Muscle of arm (tissue), 12 donors: Measurements from ENCODE around the gene STOML1. TPM values are rescaled to one million over a fixed set of nuclear protein-coding genes. Genes with fewer than 3 reads are reported as not detected.

Experiments used
- DNase-seq: peaks from one replicate; pipeline ENCODE4 v3.0.0-alpha.2; 2013
- polyA plus RNA-seq, 12 donors: library from polyadenylated mRNA; unstranded; fragments of 120-200 nt; gene quantifications; one replicate each; pipeline ENCODE4 v1.2.1, GENCODE V29; 2013; ENCODE audit not compliant: insufficient read length in 12 of 12

The STOML1 gene
- polyA plus RNA-seq, 12 donors = 15.4 to 46.2 (median 27.4) TPM; not detected in 1

GRCh38 chr15:74025436-74025835 lies 33.3 kb upstream of the STOML1 start:
- DNase-seq = no peak

- DNase-seq = no peak
Observed at GRCh38 chr15:74024687-74025086, 32.6 kb upstream of the STOML1 start.

DNA sequence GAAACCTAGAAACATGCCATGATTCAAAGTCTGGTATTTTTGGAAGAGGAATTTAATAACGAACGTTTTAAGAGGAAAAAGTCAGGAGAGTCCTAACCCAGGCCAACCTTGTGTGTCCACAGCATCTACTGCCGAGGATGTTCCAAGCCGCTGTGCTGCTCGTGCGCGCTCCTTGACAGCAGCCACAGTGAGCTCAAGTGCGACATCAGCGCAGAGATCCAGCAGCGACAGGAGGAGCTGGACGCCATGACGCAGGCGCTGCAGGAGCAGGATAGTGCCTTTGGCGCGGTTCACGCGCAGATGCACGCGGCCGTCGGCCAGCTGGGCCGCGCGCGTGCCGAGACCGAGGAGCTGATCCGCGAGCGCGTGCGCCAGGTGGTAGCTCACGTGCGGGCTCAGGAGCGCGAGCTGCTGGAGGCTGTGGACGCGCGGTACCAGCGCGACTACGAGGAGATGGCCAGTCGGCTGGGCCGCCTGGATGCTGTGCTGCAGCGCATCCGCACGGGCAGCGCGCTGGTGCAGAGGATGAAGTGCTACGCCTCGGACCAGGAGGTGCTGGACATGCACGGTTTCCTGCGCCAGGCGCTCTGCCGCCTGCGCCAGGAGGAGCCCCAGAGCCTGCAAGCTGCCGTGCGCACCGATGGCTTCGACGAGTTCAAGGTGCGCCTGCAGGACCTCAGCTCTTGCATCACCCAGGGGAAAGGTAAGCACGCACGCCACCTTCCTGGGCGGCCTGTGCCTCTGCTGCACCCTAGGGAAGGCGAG lies 30.8 kb upstream of the STOML1 start:
- DNase-seq = no peak

DNA sequence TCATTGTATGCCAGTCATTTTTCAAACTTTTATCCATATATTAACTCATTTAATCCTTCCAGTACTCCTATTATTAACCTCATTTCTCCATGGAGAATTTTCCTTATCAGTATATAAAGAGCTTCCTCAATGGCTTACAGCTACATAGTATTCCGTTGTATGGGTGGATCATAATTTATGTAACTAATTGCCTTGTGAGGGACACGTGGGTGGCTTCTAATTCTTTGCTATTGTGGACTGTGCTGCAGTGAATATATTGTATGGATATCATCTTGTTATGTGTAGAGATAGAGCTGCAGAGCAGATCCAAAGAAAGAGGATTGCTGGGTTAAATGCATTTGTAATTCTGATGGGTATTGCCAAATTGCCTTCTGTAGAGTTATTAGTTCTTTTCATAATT lies 27.6 kb upstream of the STOML1 start:
- no peak for DNase-seq

GRCh38 chr15:74013374-74013894 lies 21.3 kb upstream of the STOML1 start:
- DNase-seq = no peak

- DNase-seq = no peak
Observed at GRCh38 chr15:74011610-74012009, 19.5 kb upstream of the STOML1 start.

GRCh38 chr15:74010929-74011540 lies 18.9 kb upstream of the STOML1 start:
- no peak for DNase-seq

DNA sequence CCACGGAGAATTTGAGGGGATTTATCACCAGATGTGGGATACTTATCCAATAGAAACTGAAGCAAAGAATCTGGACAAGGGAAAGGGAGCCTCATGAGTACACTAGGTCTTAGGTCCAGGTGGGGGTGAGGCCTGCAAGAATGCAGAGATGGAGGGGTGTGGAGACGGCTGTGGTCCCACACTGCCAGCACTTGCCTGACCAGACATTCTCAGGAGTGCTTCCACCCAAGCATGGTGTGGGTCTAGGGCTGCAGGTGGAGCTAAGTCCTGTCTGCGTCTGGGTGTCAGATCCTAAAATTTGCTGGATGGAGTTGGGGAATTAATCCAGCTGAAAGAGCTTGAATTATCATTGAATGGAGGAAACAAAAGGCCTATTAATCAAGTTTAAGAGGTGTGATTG lies 16.8 kb upstream of the STOML1 start:
- DNase-seq = no peak

DNA sequence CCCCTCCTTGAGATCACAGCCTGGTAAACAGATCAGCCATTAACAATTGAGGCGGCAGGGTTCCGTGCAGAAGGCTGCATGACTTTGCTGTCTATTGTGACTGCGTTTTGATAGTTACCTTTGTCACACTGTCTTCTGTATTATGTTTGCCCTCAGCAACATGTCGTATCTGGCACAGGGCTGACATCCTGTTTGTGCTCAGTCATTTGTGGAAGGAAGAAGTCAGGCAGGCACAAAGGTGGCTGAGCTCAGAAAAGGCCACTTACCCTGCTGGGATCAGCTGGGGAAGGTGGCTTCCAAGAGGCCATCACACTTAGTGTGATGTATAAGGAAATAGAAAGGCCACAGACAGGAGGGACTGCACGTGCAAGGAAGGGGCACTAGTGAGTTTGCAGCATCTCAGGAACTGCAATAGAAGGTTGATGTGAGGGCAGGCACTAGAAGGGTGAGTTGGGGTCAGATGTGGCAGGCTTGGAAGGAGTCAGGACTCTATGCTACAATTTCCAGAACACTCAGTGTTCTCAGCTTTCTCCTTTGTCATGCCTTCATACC lies 15.8 kb upstream of the STOML1 start:
- DNase-seq = no peak

- DNase-seq = no peak
Observed at GRCh38 chr15:74006774-74007639, 14.9 kb upstream of the STOML1 start.

GRCh38 chr15:73997986-73998385 lies 5.9 kb upstream of the STOML1 start:
- DNase-seq = no peak

DNA sequence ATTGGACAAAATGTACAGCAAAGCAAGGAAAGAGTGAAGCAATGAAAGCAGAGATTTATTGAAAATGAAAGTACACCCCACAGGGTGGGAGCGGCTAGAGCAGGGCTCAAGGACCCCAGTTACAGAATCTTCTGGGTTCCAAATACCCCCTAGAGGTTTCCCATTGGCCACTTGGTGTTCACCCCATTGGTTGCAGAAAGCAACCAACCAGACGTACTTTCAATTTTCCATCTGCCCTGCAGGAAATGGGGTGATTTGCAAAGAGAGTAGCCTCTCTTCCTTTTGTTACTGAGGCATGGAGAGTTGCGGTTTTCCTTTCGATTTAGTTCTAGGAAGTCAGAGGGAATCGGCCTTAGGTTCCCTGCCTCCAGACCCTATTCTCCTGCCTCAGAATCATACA lies 4.8 kb upstream of the STOML1 start:
- no peak for DNase-seq

GRCh38 chr15:73996267-73996666 lies 4.2 kb upstream of the STOML1 start:
- DNase-seq = no peak

DNA sequence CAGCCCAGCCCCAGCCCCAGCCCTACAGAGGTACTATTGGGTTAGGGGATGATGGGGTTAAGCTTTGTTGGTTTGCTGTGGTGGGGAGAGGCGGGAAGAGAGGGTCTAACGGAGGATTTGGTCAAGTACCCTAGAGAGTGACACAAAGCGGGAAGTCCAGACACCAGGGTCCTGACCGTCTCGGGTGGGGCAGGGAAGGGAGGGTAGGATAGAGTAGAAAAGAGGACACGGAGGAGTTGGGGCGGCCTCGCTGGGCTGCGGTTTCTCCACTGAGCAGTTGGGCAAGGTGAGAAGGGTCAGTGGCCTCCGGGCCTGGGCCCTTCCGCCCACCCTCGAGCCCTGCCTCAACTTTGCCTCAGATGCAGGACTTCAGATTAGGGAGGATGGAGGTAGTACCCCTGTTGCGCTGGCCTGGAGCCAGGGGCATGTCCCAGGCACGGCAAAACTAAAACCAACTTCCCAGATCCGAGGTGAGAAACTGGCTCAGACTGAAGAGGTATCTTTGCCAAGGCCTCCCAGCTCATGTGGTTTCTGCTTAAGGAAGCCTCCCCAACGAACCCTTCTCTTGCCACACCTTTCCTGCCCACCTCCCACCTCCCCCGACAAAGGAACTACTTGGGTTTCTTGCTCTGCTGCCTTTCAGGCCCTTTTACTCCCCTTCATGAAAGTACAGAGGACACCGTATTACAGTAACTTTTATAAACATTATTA lies 3.0 kb upstream of the STOML1 start:
- peak; percentile 53 for DNase-seq

DNA sequence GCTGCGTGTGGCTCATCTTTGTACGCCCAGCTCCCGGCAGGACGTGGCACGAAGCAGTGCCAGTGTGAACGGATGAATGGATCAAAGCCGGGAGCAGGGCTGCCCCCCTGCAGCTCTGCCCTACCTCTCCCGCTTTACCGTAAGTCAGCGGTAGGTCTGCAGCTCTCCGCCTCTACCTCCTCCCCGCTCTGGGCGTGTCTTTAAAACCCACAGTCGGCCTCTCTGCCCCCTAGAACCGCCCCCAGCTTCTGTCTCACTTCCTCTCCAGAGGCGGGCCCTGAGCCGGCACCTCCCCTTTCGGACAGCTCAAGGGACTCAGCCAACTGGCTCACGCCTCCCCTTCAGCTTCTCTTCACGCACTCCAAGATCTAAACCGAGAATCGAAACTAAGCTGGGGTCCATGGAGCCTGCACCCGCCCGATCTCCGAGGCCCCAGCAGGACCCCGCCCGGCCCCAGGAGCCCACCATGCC lies 2.4 kb upstream of the STOML1 start, which contains the start of gene PML:
TSS of gene PML (plus strand) at position 304 of the 471 bp plus-strand sequence. CDS start at position 401, 97 bp downstream.
- peak; percentile 95 for DNase-seq

- no peak for DNase-seq
Observed at GRCh38 chr15:73993211-73993994, 1.3 kb upstream of the STOML1 start.

DNA sequence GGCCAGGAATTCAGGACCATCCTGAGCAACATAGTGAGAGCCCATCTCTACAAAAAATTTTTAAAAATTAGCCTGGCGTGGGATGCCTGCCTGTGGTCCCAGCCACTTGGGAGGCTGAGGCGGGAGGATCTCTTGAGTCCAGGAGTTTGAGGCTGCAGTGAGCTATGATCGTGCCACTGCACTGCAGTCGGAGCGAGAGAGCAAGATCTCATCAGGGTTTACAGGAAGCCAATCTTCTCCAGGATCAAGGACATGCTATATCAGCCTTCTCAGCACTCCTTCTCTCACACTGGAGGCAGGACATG lies 451 bp upstream of the STOML1 start:
- DNase-seq = no peak

DNA sequence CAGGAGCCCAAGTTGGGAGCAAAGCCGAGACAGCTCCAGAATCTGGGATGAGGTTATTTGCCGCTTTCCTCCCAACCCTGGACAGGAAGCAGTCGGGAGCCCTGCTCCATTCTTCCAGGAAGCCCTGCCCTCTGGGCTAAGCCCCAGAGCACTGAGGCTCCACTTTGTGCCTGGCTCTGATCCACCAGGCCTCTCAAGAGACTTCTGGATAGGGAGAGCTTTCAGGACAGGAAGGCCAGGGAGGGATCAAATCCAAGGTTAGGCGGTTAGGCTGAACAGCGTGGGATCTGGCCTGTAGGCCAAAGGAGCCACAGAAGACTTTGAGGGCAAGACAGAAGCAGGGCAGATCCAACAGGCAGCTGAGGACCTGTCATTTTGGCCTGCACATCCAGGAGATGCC lies 835 bp downstream of the STOML1 start:
- peak; percentile 33 for DNase-seq

DNA sequence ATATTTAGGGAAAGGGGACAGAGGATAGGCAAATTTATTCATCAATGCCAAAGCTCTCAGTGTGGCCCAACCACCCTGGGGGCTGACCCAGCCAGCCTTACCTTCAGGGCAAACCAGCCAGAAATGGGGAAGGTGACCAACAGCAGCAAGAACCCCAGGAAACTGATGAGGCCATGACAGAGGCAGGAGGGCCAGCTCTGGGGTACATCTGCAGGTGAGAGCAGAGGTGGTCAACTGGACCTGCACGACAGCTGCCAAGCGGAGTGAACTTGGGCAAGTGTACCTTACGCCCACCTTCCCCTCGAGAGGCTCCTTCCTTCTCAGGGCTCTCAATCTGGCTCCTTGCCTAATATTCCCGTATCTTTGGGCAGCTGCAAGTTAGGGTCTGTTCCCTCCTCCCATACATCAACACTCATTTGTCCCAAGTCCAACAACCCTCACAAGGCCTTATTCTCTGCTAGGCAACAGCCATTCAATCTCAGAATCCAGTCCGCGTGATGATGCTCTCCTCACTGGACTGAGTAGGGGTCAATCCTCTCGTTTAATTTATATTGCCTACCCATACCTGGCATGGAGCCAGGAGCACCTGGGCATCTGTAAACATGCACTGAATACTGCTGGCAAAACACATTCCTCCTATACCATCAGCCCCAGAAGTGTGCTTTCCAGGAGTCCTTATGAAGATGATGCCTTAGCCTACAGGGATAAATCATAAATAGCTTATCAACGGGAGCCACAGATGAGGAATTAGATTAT lies 1.7 kb downstream of the STOML1 start:
- DNase-seq = no peak
